Heart left ventricle (tissue), 16 donors: Measurements from ENCODE around the gene HELB. TPM values are rescaled to one million over a fixed set of nuclear protein-coding genes. Genes with fewer than 3 reads are reported as not detected.

Source experiments
- ATAC-seq, 4 donors: fragments of 200-7000 bp; cut with Tn5 transposase; one replicate each; pipeline ENCODE4 v1.9.1; 2020 to 2022; ENCODE audit warnings: moderate library complexity in 4 of 4, mild to moderate bottlenecking in 3 of 4, moderate number of reproducible peaks in 1 of 4
- DNase-seq, 5 donors: peaks; one replicate each; pipeline ENCODE4 v3.0.0-alpha.2; 2020
- H3K27ac ChIP-seq, 12 donors: fragments of 200-600 bp; sonication (generic) in 4 of 12; one replicate each; pipeline versions ENCODE4 v1.5.0 to v1.8.0; 2016 to 2022; ENCODE audit warnings: mild to moderate bottlenecking in 2 of 12
- H3K27me3 ChIP-seq, 9 donors: fragments of 200-600 bp; sonication (generic) in 2 of 9; one replicate each; pipeline versions ENCODE4 v1.5.1 to v1.8.0; 2016 to 2022; ENCODE audit warnings: mild to moderate bottlenecking in 3 of 9
- H3K36me3 ChIP-seq, 9 donors: fragments of 200-600 bp; sonication (generic) in 2 of 9; one replicate each; pipeline versions ENCODE4 v1.5.0 to v1.8.0; 2018 to 2022; ENCODE audit warnings: mild to moderate bottlenecking in 2 of 9
- H3K4me1 ChIP-seq, 12 donors: fragments of 200-600 bp; sonication (generic) in 4 of 12; one replicate each; pipeline versions ENCODE4 v1.5.0 to v1.8.0; 2016 to 2022; ENCODE audit warnings: mild to moderate bottlenecking in 3 of 12
- H3K4me3 ChIP-seq, 12 donors: fragments of 200-600 bp; sonication (generic) in 4 of 12; one replicate each; pipeline versions ENCODE4 v1.5.0 to v1.8.0; 2017 to 2022; ENCODE audit warnings: mild to moderate bottlenecking in 9 of 12, moderate library complexity in 4 of 12
- H3K9me3 ChIP-seq, 12 donors: fragments of 200-600 bp; sonication (generic) in 4 of 12; one replicate each; pipeline versions ENCODE4 v1.5.0 to v1.8.0; 2016 to 2022; ENCODE audit warnings: mild to moderate bottlenecking in 1 of 12
- POLR2A ChIP-seq, 2 donors: fragments of 450-650 bp; IDR thresholded peaks; one replicate each; pipeline ENCODE4 v1.6.1; 2017; ENCODE audit warnings: antibody characterized with exemption in 2 of 2, mild to moderate bottlenecking in 2 of 2, moderate library complexity in 2 of 2
- WGBS, 4 donors: extraction: QIAGEN DNeasy Blood & Tissue Kit in 2 of 4; methylation state at CpG; one replicate each; pipeline versions ENCODE4 v1.1.5 to v1.1.7; 2013 to 2018; 5-methylcytosine and 5-hydroxymethylcytosine counted together
- intact Hi-C, 10 donors: fragments of 100-400 bp; cut with DNase I; formaldehyde crosslinking; loops; one replicate each; pipeline versions ENCODE4 v1.11.1 to v1.14.2; 2022
- polyA plus RNA-seq, 2 donors: library from polyadenylated mRNA; stranded (reverse); fragments of 200-250 nt; gene quantifications; one replicate each; pipeline ENCODE4 v1.2.3, GENCODE V29; 2013
- total RNA-seq, 9 donors: library from RNA; depleted of rRNA in 2 of 9; stranded (reverse); fragments of >200 nt in 2 of 9; fragmentation: NEBNext Ultra II Directional in 3 of 9; extraction: Animal tissue kit (Norgen Biotek cat#: 25700) in 3 of 9; gene quantifications; one replicate each; pipeline versions ENCODE4 v1.1.0 to v1.2.4, GENCODE V29; 2016 to 2023
- TF ChIP-seq, protein P1 (sequence below), 12 donors: fragments of 200-600 bp; sonication (generic) in 4 of 12; IDR thresholded peaks; one replicate each; pipeline versions ENCODE4 v1.5.0 to v1.8.0; 2018 to 2022; ENCODE audit warnings: antibody characterized with exemption in 12 of 12, mild to moderate bottlenecking in 5 of 12
- donor health status: ischemic (EF 13 %, LVEDD 7.1; RV severe dilation, severe dysfunction).
- donor health status: healthy with polysubstance abuse.
- donor health status: DM: no; HTN: yes; CAD: no.
- donor health status: DM: no; HTN: no; CAD: no.
- donor health status: ischemic (EF 25% LVEDD 6.9; RV normal size, moderate dysfunction).
- donor health status: ischemic (EF 25% LVEDD 5.7; RV mildly dilated, moderate dysfunction).
- donor health status: healthy.
- donor health status: DM: yes; HTN: yes; CAD: no.
- donor health status: ischemic (EF 35%, LVEDD 5.7; RV mildly dilated, moderate dysfunction).
- donor health status: nonischemic (EF 11% LVEDD 7.7; RV severe dilation, severe dysfunction).
- donor health status: DM: yes; HTN: yes; CAD: no.
- donor health status: PGD.
- donor health status: ischemic (EF 29% LVEDD 5.4; RV normal size, mild dysfunction).
- donor health status: nonischemic (EF 23%, LVEDD 6.1; RV moderate dilation, normal function).

HELB gene
- total and polyA plus RNA-seq, 11 donors, result 0.32 to 4.3 (median 0.82) TPM

GRCh38 chr12:66359300-66359699 is 57.0 kb downstream of the HELB start:
- H3K9me3 ChIP-seq, result no peaks in the 10 kb centered on the region
- DNase-seq (no peak), ATAC-seq (no peak)
- H3K36me3 ChIP-seq, result no peaks in the 10 kb centered on the region
- H3K27me3 ChIP-seq, result no peaks in the 10 kb centered on the region
- H3K27ac ChIP-seq, result no peak overlapping the region
- intact Hi-C loops, result loop anchor here in 1 of 10 donors (10.0 kb wide), 1 partner anchor 506 kb away; no protein-coding TSS in a partner anchor
- no peaks in the 10 kb centered on the region for H3K4me1 ChIP-seq
- no peak overlapping the region for H3K4me3 ChIP-seq
- TF ChIP-seq, protein P1, sequence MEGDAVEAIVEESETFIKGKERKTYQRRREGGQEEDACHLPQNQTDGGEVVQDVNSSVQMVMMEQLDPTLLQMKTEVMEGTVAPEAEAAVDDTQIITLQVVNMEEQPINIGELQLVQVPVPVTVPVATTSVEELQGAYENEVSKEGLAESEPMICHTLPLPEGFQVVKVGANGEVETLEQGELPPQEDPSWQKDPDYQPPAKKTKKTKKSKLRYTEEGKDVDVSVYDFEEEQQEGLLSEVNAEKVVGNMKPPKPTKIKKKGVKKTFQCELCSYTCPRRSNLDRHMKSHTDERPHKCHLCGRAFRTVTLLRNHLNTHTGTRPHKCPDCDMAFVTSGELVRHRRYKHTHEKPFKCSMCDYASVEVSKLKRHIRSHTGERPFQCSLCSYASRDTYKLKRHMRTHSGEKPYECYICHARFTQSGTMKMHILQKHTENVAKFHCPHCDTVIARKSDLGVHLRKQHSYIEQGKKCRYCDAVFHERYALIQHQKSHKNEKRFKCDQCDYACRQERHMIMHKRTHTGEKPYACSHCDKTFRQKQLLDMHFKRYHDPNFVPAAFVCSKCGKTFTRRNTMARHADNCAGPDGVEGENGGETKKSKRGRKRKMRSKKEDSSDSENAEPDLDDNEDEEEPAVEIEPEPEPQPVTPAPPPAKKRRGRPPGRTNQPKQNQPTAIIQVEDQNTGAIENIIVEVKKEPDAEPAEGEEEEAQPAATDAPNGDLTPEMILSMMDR (IDR thresholded peaks at IDR 0.05), result no peak
- TF ChIP-seq POLR2A (IDR thresholded peaks at IDR 0.05), result no peak

DNA sequence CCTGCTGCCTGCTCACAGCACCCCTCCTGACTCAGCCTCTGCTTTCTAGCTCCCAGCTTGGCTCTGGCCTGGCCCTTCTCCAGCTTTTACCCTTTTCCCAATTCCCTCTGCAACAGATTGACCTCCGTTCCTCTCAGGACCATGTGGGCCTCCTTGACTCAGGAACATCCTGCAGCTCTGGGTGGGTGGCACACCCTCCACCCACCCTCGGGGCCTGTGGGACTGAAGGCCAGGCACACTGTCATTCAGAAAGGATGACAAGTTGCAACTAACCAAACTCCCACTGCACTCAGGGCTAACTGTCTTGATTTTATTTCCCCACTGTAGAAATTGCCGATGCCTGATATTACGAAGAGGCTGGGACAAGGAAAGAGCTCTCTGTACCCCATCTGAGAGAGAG is 59.4 kb downstream of the HELB start:
- Histone ChIP-seq H3K27ac (no peak overlapping the region), H3K4me1 (peaks cover 0 to 7% (median 0%) of the 10 kb centered on the region in 12 donors), H3K9me3 (no peaks in the 10 kb centered on the region), H3K36me3 (no peaks in the 10 kb centered on the region), H3K4me3 (no peak overlapping the region), H3K27me3 (no peaks in the 10 kb centered on the region)
- 74 to 87% (median 85%) methylated on average over 4 of the region's 4 CpGs for WGBS, 4 donors
- no peak for ATAC-seq
- DNase-seq, result no peak
- intact Hi-C loops, result no loop called here
- TF ChIP-seq, protein P1 (IDR thresholded peaks at IDR 0.05), result no peak
- no peak for TF ChIP-seq POLR2A (IDR thresholded peaks at IDR 0.05)

DNA sequence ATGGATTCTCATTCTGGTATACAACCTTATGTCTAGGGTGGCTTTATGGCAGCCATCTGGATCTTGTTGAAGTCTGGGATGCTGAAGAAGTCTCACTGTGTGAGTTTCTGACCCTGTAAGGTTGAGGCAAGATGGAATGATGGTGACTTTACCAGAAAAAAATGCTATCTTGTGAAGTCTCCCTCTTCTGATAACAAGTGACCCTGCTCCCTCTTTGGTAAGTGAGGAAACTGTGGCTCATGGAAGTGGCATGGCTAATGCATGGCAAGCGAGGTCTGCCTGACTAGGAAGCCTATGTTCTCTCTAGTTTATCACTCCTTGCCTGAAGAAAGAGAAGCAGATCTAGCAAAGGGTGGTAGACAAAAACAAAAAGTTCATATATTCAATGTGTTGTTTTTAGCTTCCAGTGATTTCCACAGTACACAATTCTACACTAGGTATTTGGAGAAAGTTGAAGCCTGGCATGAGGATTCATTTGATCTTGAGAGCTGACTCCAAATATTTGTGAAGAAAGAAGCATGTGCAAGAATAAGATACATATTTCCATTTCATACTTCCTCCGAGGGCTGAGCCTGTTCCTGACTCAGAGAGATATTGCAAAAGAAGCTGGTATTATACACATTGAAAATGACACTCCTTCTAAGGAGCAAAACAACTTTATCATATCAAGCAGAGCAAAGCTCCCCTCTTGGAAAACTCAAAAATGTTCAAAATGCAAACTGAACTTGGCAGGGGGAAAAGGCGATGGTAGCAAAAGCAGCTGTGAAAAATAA is 63.6 kb downstream of the HELB start:
- Histone ChIP-seq H3K36me3 (no peaks in the 10 kb centered on the region), H3K4me1 (peaks cover 0 to 7% (median 0%) of the 10 kb centered on the region in 12 donors), H3K27ac (no peak overlapping the region), H3K4me3 (no peak overlapping the region), H3K27me3 (no peaks in the 10 kb centered on the region), H3K9me3 (no peaks in the 10 kb centered on the region)
- no peak for DNase-seq
- 59 to 82% (median 68%) methylated on average over 3 of the region's 3 CpGs for WGBS, 4 donors
- intact Hi-C loops, result no loop called here
- no peak for TF ChIP-seq POLR2A (IDR thresholded peaks at IDR 0.05)
- TF ChIP-seq, protein P1 (IDR thresholded peaks at IDR 0.05), result no peak
- ATAC-seq, result no peak

DNA sequence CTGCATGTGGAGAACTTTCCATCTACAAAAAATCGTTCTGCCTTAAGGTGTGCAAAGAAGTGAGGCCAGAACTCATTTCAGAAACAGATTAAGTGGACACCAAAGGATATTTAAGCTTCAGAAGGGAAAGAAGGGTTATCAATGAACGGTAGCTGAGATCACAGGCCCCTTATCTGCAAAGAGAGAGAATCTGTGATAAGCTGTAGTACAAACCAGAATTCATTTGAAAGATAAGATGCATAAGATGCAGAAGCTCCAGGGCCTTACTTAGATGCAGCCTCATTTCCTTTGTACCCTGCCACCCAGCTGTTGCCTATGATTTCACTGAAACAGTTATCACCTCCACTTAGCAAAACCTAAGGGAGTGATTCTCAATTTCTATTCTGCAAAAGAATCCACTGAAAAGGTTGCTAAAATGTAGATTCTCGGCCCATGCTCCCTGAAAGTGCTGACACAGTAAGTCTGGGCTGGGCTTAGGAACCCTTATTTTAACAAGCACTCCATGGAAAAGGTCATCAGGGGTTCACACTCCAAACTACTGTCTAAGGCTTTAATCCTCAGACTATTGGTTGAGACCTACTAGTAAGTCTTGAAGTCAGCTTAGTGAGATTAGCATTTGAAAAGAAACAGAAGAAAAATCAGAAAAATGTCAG is 64.8 kb downstream of the HELB start:
- WGBS, 4 donors, result 50 to 58% (median 55%) methylated on average over 3 of the region's 3 CpGs
- H3K36me3 ChIP-seq, result no peaks in the 10 kb centered on the region
- ATAC-seq (no peak), DNase-seq (no peak)
- TF ChIP-seq, protein P1 (IDR thresholded peaks at IDR 0.05), result no peak
- TF ChIP-seq POLR2A (IDR thresholded peaks at IDR 0.05), result no peak
- H3K9me3 ChIP-seq, result no peaks in the 10 kb centered on the region
- H3K4me3 ChIP-seq, result no peak overlapping the region
- H3K27me3 ChIP-seq, result no peaks in the 10 kb centered on the region
- no peak overlapping the region for H3K27ac ChIP-seq
- H3K4me1 ChIP-seq, result peaks cover 0 to 7% (median 0%) of the 10 kb centered on the region in 12 donors
- intact Hi-C loops, result no loop called here
